IMR-90 (cell line): ENCODE measurements around the gene LARP1. TPM values are rescaled to one million over a fixed set of nuclear protein-coding genes. Genes with fewer than 3 reads are reported as not detected.

ENCODE experiments used
- ATAC-seq: fragments of 200-7000 bp; cut with Tn5 transposase; 2 replicates; pipeline ENCODE4 v1.9.1; 2020; ENCODE audit warnings: low read depth, mild to moderate bottlenecking, moderate library complexity
- BruUV-seq: library from RNA; stranded (reverse); fragments of 400-500 nt; replicated peaks from 2 replicates; lab custom pipeline; 2021; lab: Mats Ljungman, UMichigan
- CTCF ChIA-PET: fragments of 300-600 bp; formaldehyde crosslinking; extraction: SDS; loops from one replicate; lab custom pipeline; 2021; ENCODE audit warnings: antibody characterized with exemption; lab: Yijun Ruan, JAX
- POLR2A ChIA-PET: fragments of 300-600 bp; sonication (Branson Sonifier 250); formaldehyde crosslinking; loops from one replicate; lab custom pipeline; 2022; ENCODE audit warnings: antibody characterized with exemption; ENCODE audit not compliant: unreplicated experiment; lab: Charles Lee
- DNase-seq: peaks from one replicate; pipeline ENCODE4 v3.0.0; 2013
- H2AFZ ChIP-seq: replicated peaks from 2 replicates; pipeline ENCODE3; 2013; ENCODE audit warnings: low read length, mild to moderate bottlenecking; ENCODE audit not compliant: poor library complexity
- H2AK5ac ChIP-seq: 2 replicates; pipeline ENCODE4 v1.6.1; 2013; ENCODE audit warnings: low read depth, low read length, inconsistent platforms
- H2AK9ac ChIP-seq: replicated peaks from 2 replicates; pipeline ENCODE3; 2013; ENCODE audit warnings: mild to moderate bottlenecking, low read depth, low read length, moderate library complexity; ENCODE audit not compliant: poor library complexity
- H2BK120ac ChIP-seq: 2 replicates; pipeline ENCODE4 v1.6.1; 2013; ENCODE audit warnings: low read depth, low read length, inconsistent platforms
- H2BK15ac ChIP-seq: 3 replicates; pipeline ENCODE4 v1.6.1; 2013; ENCODE audit warnings: low read depth, low read length, inconsistent platforms
- H2BK20ac ChIP-seq: 2 replicates; pipeline ENCODE4 v1.6.1; 2013; ENCODE audit warnings: low read depth, mild to moderate bottlenecking, inconsistent platforms, low read length, moderate library complexity
- H2BK5ac ChIP-seq: 2 replicates; pipeline ENCODE4 v1.6.1; 2013; ENCODE audit warnings: mild to moderate bottlenecking, low read depth, low read length, inconsistent platforms; ENCODE audit not compliant: poor library complexity, severe bottlenecking
- H3K14ac ChIP-seq: replicated peaks from 2 replicates; pipeline ENCODE4 v1.6.1; 2013; ENCODE audit warnings: low read depth, low read length, inconsistent platforms
- H3K18ac ChIP-seq: 2 replicates; pipeline ENCODE4 v1.6.1; 2013; ENCODE audit warnings: low read depth, low read length, control low read depth
- H3K23ac ChIP-seq: 2 replicates; pipeline ENCODE4 v1.6.1; 2013; ENCODE audit warnings: low read depth, low read length, inconsistent platforms
- H3K27ac ChIP-seq: 2 replicates; pipeline ENCODE4 v1.5.1; 2013; ENCODE audit warnings: mild to moderate bottlenecking, control low read depth, low read length; ENCODE audit not compliant: insufficient read depth
- H3K27me3 ChIP-seq: 2 replicates; pipeline ENCODE4 v1.6.1; 2013; ENCODE audit warnings: low read length; ENCODE audit not compliant: control insufficient read depth, insufficient read depth
- H3K36me3 ChIP-seq: 2 replicates; pipeline ENCODE4 v1.6.1; 2013; ENCODE audit warnings: low read length, mixed read lengths; ENCODE audit not compliant: control insufficient read depth, insufficient read depth
- H3K4ac ChIP-seq: 2 replicates; pipeline ENCODE4 v1.6.1; 2013; ENCODE audit warnings: low read depth, low read length, inconsistent platforms
- H3K4me1 ChIP-seq: 2 replicates; pipeline ENCODE4 v1.6.1; 2013; ENCODE audit warnings: low read length, mixed read lengths; ENCODE audit not compliant: control insufficient read depth, insufficient read depth
- H3K4me2 ChIP-seq: 2 replicates; pipeline ENCODE4 v1.6.1; 2013; ENCODE audit warnings: low read depth, mild to moderate bottlenecking, control low read depth, low read length, moderate library complexity
- H3K4me3 ChIP-seq: 2 replicates; pipeline ENCODE4 v1.5.1; 2013; ENCODE audit warnings: low read depth, mild to moderate bottlenecking, control low read depth, low read length, moderate library complexity; ENCODE audit not compliant: insufficient read depth
- H3K56ac ChIP-seq: 2 replicates; pipeline ENCODE4 v1.6.1; 2013; ENCODE audit warnings: low read length, inconsistent platforms; ENCODE audit not compliant: insufficient read depth; ENCODE audit errors: extremely low read depth
- H3K79me1 ChIP-seq, 2 experiments: 2 replicates each; pipeline ENCODE4 v1.6.1; 2013; ENCODE audit warnings: low read length in 2 of 2, inconsistent platforms in 1 of 2, low read depth in 1 of 2
- H3K9ac ChIP-seq: 2 replicates; pipeline ENCODE4 v1.6.1; 2013; ENCODE audit warnings: low read depth, low read length, control low read depth
- H3K9me1 ChIP-seq: 2 replicates; pipeline ENCODE4 v1.6.1; 2013; ENCODE audit warnings: low read length, inconsistent platforms; ENCODE audit not compliant: insufficient read depth
- H3K9me3 ChIP-seq: 2 replicates; pipeline ENCODE4 v1.6.1; 2013; ENCODE audit warnings: low read length; ENCODE audit not compliant: control insufficient read depth, insufficient read depth
- H4K20me1 ChIP-seq: 2 replicates; pipeline ENCODE4 v1.6.1; 2013; ENCODE audit warnings: low read length, inconsistent platforms; ENCODE audit not compliant: insufficient read depth
- H4K5ac ChIP-seq: 2 replicates; pipeline ENCODE4 v1.6.1; 2013; ENCODE audit warnings: mild to moderate bottlenecking, low read depth, low read length, control low read depth
- H4K8ac ChIP-seq, 2 experiments: 2 replicates each; pipeline ENCODE4 v1.6.1; 2013; ENCODE audit warnings: low read depth in 2 of 2, low read length in 2 of 2, control low read depth in 1 of 2, inconsistent platforms in 1 of 2
- H4K91ac ChIP-seq: 2 replicates; pipeline ENCODE4 v1.6.1; 2013; ENCODE audit warnings: low read depth, low read length, inconsistent platforms; ENCODE audit not compliant: insufficient read depth
- MAFK ChIP-seq: IDR thresholded peaks from 2 replicates; pipeline ENCODE4 v1.6.1; 2012; ENCODE audit warnings: low read depth, low read length, improper control_type of control experiment
- MAZ ChIP-seq: IDR thresholded peaks from 2 replicates; pipeline ENCODE4 v1.6.1; 2012; ENCODE audit warnings: low read depth, mild to moderate bottlenecking, low read length, improper control_type of control experiment, moderate library complexity, borderline replicate concordance
- MXI1 ChIP-seq: IDR thresholded peaks from 2 replicates; pipeline ENCODE4 v1.6.1; 2012; ENCODE audit warnings: low read depth, mild to moderate bottlenecking, low read length, moderate library complexity, borderline replicate concordance
- POLR2A ChIP-seq: IDR thresholded peaks from 2 replicates; pipeline ENCODE4 v1.6.1; 2012; ENCODE audit warnings: mild to moderate bottlenecking, low read depth, low read length
- RAD21 ChIP-seq: IDR thresholded peaks from 2 replicates; pipeline ENCODE4 v1.6.1; 2012; ENCODE audit warnings: low read length, improper control_type of control experiment
- USF2 ChIP-seq: fragments of 150-350 bp; IDR thresholded peaks from 2 replicates; pipeline ENCODE4 v1.6.1; 2017; ENCODE audit warnings: mild to moderate bottlenecking, antibody characterized with exemption, low read length, low read depth
- dilution Hi-C: fragments of 300-500 bp; cut with HindIII; formaldehyde crosslinking; loops from one replicate; pipeline ENCODE4 v1.14.3; 2018; ENCODE audit warnings: low sequenced_read_pairs; ENCODE audit not compliant: unreplicated experiment
- in situ Hi-C: fragments of 300-500 bp; cut with MboI; formaldehyde crosslinking; loops from 3 replicates; pipeline ENCODE4 v1.14.3; 2019; ENCODE audit warnings: low sequenced_read_pairs, inconsistent platforms, mixed read lengths
- intact Hi-C: fragments of 100-400 bp; cut with micrococcal nuclease; formaldehyde crosslinking; loops from 2 replicates; pipeline ENCODE4 v1.10.0; 2022
- polyA plus RNA-seq, 3 experiments: library from polyadenylated mRNA; depleted of rRNA; stranded (reverse); fragments of >200 nt; gene quantifications; 2 replicates each; pipeline ENCODE4 v1.2.3, GENCODE V29; 2012; ENCODE audit warnings: low replicate concordance in 1 of 3
- total RNA-seq: library from RNA; depleted of rRNA; stranded (reverse); fragments of >200 nt; gene quantifications from 2 replicates; pipeline ENCODE4 v1.2.3, GENCODE V29; 2012
- TF ChIP-seq, protein P1 (sequence below): conservative IDR thresholded peaks from 2 replicates; pipeline ENCODE4 v1.5.1; 2012; ENCODE audit warnings: mild to moderate bottlenecking, low read depth, low read length, improper control_type of control experiment
- TF ChIP-seq, protein P2 (sequence below): fragments of 150-350 bp; IDR thresholded peaks from 2 replicates; pipeline ENCODE4 v1.6.1; 2016; ENCODE audit warnings: low read depth, mild to moderate bottlenecking, low read length, moderate library complexity, borderline replicate concordance

LARP1 gene
- total and polyA plus RNA-seq, 2 of the 4 experiments (the other 2 are of a cell fraction), result 47.3 to 77.4 TPM

- no peak for DNase-seq
- TF ChIP-seq MAFK (no peak), RAD21 (no peak), MXI1 (no peak), POLR2A (no peak), MAZ (no peak), USF2 (no peak)
- TF ChIP-seq, protein P1, sequence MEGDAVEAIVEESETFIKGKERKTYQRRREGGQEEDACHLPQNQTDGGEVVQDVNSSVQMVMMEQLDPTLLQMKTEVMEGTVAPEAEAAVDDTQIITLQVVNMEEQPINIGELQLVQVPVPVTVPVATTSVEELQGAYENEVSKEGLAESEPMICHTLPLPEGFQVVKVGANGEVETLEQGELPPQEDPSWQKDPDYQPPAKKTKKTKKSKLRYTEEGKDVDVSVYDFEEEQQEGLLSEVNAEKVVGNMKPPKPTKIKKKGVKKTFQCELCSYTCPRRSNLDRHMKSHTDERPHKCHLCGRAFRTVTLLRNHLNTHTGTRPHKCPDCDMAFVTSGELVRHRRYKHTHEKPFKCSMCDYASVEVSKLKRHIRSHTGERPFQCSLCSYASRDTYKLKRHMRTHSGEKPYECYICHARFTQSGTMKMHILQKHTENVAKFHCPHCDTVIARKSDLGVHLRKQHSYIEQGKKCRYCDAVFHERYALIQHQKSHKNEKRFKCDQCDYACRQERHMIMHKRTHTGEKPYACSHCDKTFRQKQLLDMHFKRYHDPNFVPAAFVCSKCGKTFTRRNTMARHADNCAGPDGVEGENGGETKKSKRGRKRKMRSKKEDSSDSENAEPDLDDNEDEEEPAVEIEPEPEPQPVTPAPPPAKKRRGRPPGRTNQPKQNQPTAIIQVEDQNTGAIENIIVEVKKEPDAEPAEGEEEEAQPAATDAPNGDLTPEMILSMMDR, result no peak
- TF ChIP-seq, protein P2, sequence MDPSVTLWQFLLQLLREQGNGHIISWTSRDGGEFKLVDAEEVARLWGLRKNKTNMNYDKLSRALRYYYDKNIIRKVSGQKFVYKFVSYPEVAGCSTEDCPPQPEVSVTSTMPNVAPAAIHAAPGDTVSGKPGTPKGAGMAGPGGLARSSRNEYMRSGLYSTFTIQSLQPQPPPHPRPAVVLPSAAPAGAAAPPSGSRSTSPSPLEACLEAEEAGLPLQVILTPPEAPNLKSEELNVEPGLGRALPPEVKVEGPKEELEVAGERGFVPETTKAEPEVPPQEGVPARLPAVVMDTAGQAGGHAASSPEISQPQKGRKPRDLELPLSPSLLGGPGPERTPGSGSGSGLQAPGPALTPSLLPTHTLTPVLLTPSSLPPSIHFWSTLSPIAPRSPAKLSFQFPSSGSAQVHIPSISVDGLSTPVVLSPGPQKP, result no peak
- no peaks in the 10 kb centered on the region for H3K27me3 ChIP-seq
- POLR2A ChIA-PET, result no interaction called here
- no peak overlapping the region for H2AFZ ChIP-seq
- dilution Hi-C loops, result no loop called here
- no peak overlapping the region for H2BK20ac ChIP-seq
- H2BK15ac ChIP-seq, result no peak overlapping the region
- in situ Hi-C loops, result no loop called here
- no peak overlapping the region for H4K5ac ChIP-seq
- H2BK5ac ChIP-seq, result no peak overlapping the region
- no peak overlapping the region for H3K27ac ChIP-seq
- no peak overlapping the region; the same call in 1 of the 2 replicates for H3K14ac ChIP-seq
- peaks cover 10% of the 10 kb centered on the region for H3K36me3 ChIP-seq
- no peaks in the 10 kb centered on the region for H3K4me1 ChIP-seq
- peaks cover 5% of the 10 kb centered on the region; the same call in 1 of the 2 replicates for H3K9me1 ChIP-seq
- no peak overlapping the region for H3K9ac ChIP-seq
- H2BK120ac ChIP-seq, result no peak overlapping the region
- H3K18ac ChIP-seq, result no peak overlapping the region
- H3K4me3 ChIP-seq, result no peak overlapping the region
- H3K79me1 ChIP-seq, result no peaks in the 10 kb centered on the region; a peak in 1 of 4 replicates
- no peak overlapping the region for H4K8ac ChIP-seq
- intact Hi-C loops, result no loop called here
- CTCF ChIA-PET, result interaction anchor here (1.2 kb wide), 1 partner anchor 9 kb away, joined by 3 read pairs; the partner anchor contains the start of gene FAXDC2
- no peaks in the 10 kb centered on the region; the same call in 1 of the 2 replicates for H4K20me1 ChIP-seq
- no peak overlapping the region for H2AK9ac ChIP-seq
- H3K56ac ChIP-seq, result no peak overlapping the region
- no TSS peak for BruUV-seq
- H3K23ac ChIP-seq, result no peak overlapping the region
- H3K4ac ChIP-seq, result no peak overlapping the region
- no peak for ATAC-seq
- H2AK5ac ChIP-seq, result no peak overlapping the region
- no peak overlapping the region for H3K4me2 ChIP-seq
- no peak overlapping the region for H4K91ac ChIP-seq
- H3K9me3 ChIP-seq, result no peaks in the 10 kb centered on the region
Measured at GRCh38 chr5:154841273-154841661, 86.1 kb downstream of the LARP1 start.
